Measurements from ENCODE around the gene FRMD4B.
"Not testable (repeated sequence)": the region's sequence is repeated elsewhere in the genome, so short reads cannot be mapped to it uniquely, and the experiment has no call there.

The FRMD4B gene

DNA sequence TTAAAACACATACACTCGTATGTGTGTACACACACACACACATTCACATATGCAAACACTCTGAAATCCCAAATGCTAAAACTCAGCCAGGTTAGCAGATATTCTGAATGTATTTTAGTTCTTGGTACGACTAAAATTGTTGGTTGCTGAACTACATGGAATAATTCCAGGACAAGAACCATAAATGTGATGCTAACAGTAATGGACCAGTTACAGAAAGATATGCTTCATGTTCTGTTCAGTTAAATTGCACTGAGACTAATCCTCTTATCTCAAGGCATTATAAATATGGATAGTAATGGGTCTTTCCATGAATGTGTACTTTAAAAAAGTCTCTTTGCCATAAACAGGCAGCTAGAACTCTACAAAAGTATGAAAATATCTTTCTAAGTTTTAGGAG lies 113.3 kb downstream of the FRMD4B start:
- no peak for DNase-seq (ENCODE audit: low read depth)
- no peak for TF ChIP-seq CTCF (IDR thresholded peaks at IDR 0.05; ENCODE audit: control insufficient read depth, extremely low read depth, insufficient read depth)
- H3K4me3 ChIP-seq (ENCODE audit: low read depth, low read length), result no peak overlapping the region

DNA sequence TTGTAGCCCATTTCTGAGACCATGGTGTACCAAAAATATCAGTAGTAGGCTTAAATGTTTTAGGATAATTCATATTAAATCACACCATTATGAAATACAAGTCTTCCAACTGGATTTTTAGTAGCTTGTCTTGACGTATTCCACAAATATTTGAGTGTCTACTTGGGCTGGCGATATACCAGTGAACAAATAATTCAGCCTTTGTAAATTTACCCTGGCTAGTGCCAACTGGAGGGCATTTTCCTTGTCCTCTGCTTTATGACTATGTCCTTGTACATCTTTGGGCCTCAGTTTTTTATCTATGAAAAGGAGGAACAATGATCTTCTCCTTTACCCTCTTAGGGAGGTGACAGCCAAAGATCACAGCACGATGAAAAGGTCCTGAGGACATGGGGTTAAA lies 114.8 kb downstream of the FRMD4B start:
- H3K4me3 ChIP-seq (ENCODE audit: low read depth, low read length), result no peak overlapping the region
- no peak for TF ChIP-seq CTCF (IDR thresholded peaks at IDR 0.05; ENCODE audit: control insufficient read depth, extremely low read depth, insufficient read depth)
- peak; percentile 85 for DNase-seq (ENCODE audit: low read depth)

GRCh38 chr3:69266585-69266984 lies 119.3 kb downstream of the FRMD4B start:
- no peak for TF ChIP-seq CTCF (IDR thresholded peaks at IDR 0.05; ENCODE audit: control insufficient read depth, extremely low read depth, insufficient read depth)
- no peak overlapping the region for H3K4me3 ChIP-seq (ENCODE audit: low read depth, low read length)
- no peak for DNase-seq (ENCODE audit: low read depth)

- DNase-seq (ENCODE audit: low read depth); H3K4me3 ChIP-seq (ENCODE audit: low read depth, low read length): not testable (repeated sequence)
Measured at GRCh38 chr3:69266071-69266470, 119.8 kb downstream of the FRMD4B start.

DNA sequence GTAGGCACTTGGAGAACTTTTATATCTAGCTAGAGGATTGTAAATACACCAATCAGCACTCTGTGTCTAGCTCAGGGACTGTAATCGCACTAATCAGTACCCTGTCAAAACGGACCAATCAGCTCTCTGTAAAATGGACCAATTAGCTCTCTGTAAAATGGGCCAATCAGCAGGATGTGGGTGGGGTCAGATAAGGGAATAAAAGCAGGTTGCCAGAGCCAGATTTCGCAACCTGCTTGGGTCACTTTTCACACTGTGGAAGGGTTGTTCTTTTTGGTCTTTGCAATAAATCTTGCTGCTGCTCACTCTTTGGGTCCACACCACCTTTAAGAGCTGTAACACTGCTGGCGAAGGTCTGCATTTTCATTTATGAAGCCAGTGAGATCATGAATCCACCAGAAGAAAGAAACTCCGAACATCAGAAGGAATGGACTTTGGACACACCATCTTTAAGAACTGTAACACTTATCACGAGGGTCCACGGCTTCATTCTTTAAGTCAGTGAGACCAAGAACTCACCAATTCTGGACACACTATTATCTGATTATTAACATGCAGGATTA lies 125.0 kb downstream of the FRMD4B start:
- H3K4me3 ChIP-seq (ENCODE audit: low read depth, low read length); DNase-seq (ENCODE audit: low read depth): not testable (repeated sequence)

DNA sequence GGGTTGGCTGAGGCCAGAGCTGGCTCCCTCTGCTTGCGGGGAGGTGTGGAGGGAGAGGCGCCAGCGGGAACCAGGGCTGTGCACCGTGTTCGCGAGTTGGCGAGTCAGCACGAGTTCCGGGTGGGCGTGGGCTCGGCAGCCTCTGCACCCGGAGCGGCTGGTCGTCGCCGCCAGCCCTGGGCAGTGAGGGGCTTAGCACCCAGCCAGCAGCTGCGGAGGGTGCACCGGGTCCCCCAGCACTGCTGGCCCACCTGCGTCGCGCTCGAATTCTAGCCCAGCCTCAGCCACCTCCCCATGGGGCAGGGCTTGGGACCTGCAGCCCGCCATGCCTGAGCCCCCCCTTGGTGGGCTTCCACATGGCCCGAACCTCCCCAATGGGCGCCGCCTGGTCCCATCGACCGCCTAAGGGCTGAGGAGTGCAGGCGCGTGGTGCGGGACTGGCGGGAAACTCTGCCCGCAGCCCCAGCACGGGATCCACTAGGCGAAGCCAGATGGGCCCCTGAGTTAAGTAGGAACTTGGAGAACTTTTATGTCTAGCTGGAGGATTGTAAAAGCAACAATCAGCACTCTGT lies 125.6 kb downstream of the FRMD4B start:
- no peak for TF ChIP-seq CTCF (IDR thresholded peaks at IDR 0.05; ENCODE audit: control insufficient read depth, extremely low read depth, insufficient read depth)
- no peak overlapping the region for H3K4me3 ChIP-seq (ENCODE audit: low read depth, low read length)
- no peak for DNase-seq (ENCODE audit: low read depth)

- TF ChIP-seq CTCF (IDR thresholded peaks at IDR 0.05; ENCODE audit: control insufficient read depth, extremely low read depth, insufficient read depth), result no peak
- H3K4me3 ChIP-seq (ENCODE audit: low read depth, low read length), result no peak overlapping the region
- DNase-seq (ENCODE audit: low read depth), result no peak
Measured at GRCh38 chr3:69259125-69259524, 126.8 kb downstream of the FRMD4B start.

DNA sequence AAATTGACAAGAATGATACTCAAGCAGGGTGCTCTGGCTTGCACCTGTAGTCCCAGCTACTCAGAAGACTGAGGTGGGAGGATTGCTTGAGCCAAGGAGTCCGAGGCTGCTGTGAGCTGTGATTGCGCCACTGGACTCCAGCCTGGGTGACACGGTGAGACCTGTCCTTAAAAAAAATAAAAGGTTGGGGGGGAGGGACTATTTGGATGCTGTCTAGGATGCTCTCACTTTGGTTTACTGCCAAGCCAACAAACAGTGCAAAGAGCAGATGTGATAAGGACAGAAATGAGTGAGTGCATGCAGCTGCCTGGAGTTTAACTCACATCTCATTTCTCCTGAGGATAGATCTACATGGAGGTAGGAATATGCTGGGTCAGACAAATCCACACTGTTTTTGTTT lies 130.0 kb downstream of the FRMD4B start:
- TF ChIP-seq CTCF (IDR thresholded peaks at IDR 0.05; ENCODE audit: control insufficient read depth, extremely low read depth, insufficient read depth), result no peak
- no peak overlapping the region for H3K4me3 ChIP-seq (ENCODE audit: low read depth, low read length)
- DNase-seq (ENCODE audit: low read depth), result no peak
